ENCODE results near the gene NDUFA9. TPM values are rescaled to one million over a fixed set of nuclear protein-coding genes. Genes with fewer than 3 reads are reported as not detected.

NDUFA9 gene
- polyA plus RNA-seq, 2 of the 4 experiments (the other 2 are of a cell fraction): 121 to 125 TPM

DNA sequence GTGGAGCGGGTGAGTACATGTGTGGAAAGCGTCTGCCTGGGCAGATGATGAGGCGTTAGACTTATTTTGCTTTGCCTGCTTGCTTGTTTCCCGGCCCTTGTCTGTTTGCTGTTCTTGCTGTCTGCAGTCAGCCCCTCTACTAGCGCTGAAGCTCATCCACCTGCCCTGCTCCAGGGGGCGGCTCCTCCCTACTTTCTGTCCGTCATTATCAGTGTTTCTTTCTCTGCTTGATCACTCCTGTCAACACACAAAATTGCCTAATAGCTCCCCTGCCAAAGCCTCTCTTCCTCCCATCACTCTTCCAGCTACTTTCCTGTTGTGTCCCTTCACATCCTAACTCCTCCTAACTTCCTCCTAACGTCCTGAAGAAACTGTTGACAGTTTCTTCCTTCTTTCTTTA lies 36.4 kb downstream of the NDUFA9 start (continued):
- TF ChIP-seq HDAC2 (IDR thresholded peaks at IDR 0.05) (no peak), RCOR1 (IDR thresholded peaks at IDR 0.05; ENCODE audit: low read depth, low read length) (no peak), CHD4 (IDR thresholded peaks at IDR 0.05; ENCODE audit: borderline replicate concordance) (no peak), GATA3 (IDR thresholded peaks at IDR 0.05; ENCODE audit: borderline replicate concordance) (no peak)
- TF ChIP-seq, protein P1, sequence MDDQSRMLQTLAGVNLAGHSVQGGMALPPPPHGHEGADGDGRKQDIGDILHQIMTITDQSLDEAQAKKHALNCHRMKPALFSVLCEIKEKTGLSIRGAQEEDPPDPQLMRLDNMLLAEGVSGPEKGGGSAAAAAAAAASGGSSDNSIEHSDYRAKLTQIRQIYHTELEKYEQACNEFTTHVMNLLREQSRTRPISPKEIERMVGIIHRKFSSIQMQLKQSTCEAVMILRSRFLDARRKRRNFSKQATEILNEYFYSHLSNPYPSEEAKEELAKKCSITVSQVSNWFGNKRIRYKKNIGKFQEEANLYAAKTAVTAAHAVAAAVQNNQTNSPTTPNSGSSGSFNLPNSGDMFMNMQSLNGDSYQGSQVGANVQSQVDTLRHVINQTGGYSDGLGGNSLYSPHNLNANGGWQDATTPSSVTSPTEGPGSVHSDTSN (IDR thresholded peaks at IDR 0.05): no peak
- TF ChIP-seq, protein P2, sequence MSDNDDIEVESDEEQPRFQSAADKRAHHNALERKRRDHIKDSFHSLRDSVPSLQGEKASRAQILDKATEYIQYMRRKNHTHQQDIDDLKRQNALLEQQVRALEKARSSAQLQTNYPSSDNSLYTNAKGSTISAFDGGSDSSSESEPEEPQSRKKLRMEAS (IDR thresholded peaks at IDR 0.05): no peak

DNA sequence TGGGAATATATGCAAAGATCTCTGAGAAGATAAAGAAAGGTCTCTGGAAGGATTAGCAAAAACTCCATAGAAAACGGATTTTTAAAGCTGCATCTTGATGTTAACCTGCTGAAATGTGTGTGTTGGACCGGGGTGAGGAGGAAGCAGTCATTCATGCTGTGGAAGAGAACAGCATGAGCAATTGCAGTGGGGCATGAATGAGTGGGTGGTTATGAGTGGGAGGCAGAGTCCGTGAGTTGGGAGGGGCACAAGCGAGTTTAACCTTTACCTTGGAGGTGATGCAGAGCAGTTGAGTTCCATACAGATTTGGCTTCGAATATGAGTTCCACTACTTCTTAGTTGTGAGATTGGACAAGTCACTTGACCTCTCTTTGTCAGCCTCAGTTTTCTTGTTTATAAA lies 41.8 kb downstream of the NDUFA9 start:
- H3K4me2 ChIP-seq: no peak overlapping the region
- ChIA-PET CTCF (no interaction called here), POLR2A (no interaction called here)
- H3K27ac ChIP-seq: no peak overlapping the region
- 90% methylated on average over 5 of the region's 5 CpGs for WGBS (ENCODE audit: missing lambda C conversion rate)
- ATAC-seq: no peak
- TF ChIP-seq, protein P3, sequence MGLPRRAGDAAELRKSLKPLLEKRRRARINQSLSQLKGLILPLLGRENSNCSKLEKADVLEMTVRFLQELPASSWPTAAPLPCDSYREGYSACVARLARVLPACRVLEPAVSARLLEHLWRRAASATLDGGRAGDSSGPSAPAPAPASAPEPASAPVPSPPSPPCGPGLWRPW (IDR thresholded peaks at IDR 0.05): no peak
- TF ChIP-seq ZC3H11A (IDR thresholded peaks at IDR 0.05): no peak
- TF ChIP-seq, protein P4, sequence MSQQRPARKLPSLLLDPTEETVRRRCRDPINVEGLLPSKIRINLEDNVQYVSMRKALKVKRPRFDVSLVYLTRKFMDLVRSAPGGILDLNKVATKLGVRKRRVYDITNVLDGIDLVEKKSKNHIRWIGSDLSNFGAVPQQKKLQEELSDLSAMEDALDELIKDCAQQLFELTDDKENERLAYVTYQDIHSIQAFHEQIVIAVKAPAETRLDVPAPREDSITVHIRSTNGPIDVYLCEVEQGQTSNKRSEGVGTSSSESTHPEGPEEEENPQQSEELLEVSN (IDR thresholded peaks at IDR 0.05; ENCODE audit: borderline replicate concordance, low read depth): no peak
- no peak for TF ChIP-seq TFCP2L1 (CRISPR knock-in tag; IDR thresholded peaks at IDR 0.05)
- DNase-seq (ENCODE audit: low read depth in 1 of 2, low spot score in 1 of 2): no peak
- no peak overlapping the region for H3K4me3 ChIP-seq
- no peak for FAIRE-seq
- H3K4me1 ChIP-seq: no peaks in the 10 kb centered on the region
- no peaks in the 10 kb centered on the region for H3K9me3 ChIP-seq

Other genes with a start within 250 kb of the NDUFA9 start
- gene FGF6, start 203.3 kb upstream of the NDUFA9 start, polyA plus RNA-seq (2011; rRNA removed): not detected in 2 replicates
- gene FGF6, start 203.3 kb upstream of the NDUFA9 start, polyA plus RNA-seq (2017; fragmentation: RNase III; extraction: RNeasy Plus Mini Kit Qiagen cat#74134 plus additional on column Dnase treatment): not detected in 3 replicates
- 28.8 and 56.7 TPM in 2 replicates for gene RAD51AP1, start 110.2 kb upstream of the NDUFA9 start, polyA plus RNA-seq (2011; rRNA removed)
- 26.5 to 32.1 TPM (median 30.6 TPM) in 3 replicates for gene RAD51AP1, start 110.2 kb upstream of the NDUFA9 start, polyA plus RNA-seq (2017; fragmentation: RNase III; extraction: RNeasy Plus Mini Kit Qiagen cat#74134 plus additional on column Dnase treatment)
- 84.5 and 90.6 TPM in 2 replicates for gene DYRK4, start 86.9 kb upstream of the NDUFA9 start, polyA plus RNA-seq (2011; rRNA removed)
- 36.5 to 42.7 TPM (median 40.3 TPM) in 3 replicates for gene DYRK4, start 86.9 kb upstream of the NDUFA9 start, polyA plus RNA-seq (2017; fragmentation: RNase III; extraction: RNeasy Plus Mini Kit Qiagen cat#74134 plus additional on column Dnase treatment)
- gene AKAP3, start 63 bp upstream of the NDUFA9 start, polyA plus RNA-seq (2011; rRNA removed): 0.59 and 0.75 TPM in 2 replicates
- 0.14 to 0.51 TPM (median 0.37 TPM) in 3 replicates for gene AKAP3, start 63 bp upstream of the NDUFA9 start, polyA plus RNA-seq (2017; fragmentation: RNase III; extraction: RNeasy Plus Mini Kit Qiagen cat#74134 plus additional on column Dnase treatment)
- gene GALNT8, start 71.3 kb downstream of the NDUFA9 start, polyA plus RNA-seq (2011; rRNA removed): not detected in 2 replicates
- gene GALNT8, start 71.3 kb downstream of the NDUFA9 start, polyA plus RNA-seq (2017; fragmentation: RNase III; extraction: RNeasy Plus Mini Kit Qiagen cat#74134 plus additional on column Dnase treatment): not detected in 3 replicates